GM18499 (cell line): ENCODE data around the gene OR2A2.

Source experiments
- ATAC-seq: cut with Tn5 transposase; IDR thresholded peaks from one replicate; pipeline ENCODE4 v1.9.1; 2021; ENCODE audit warnings: moderate number of reproducible peaks; ENCODE audit not compliant: insufficient read depth, unreplicated experiment

OR2A2 gene

DNA sequence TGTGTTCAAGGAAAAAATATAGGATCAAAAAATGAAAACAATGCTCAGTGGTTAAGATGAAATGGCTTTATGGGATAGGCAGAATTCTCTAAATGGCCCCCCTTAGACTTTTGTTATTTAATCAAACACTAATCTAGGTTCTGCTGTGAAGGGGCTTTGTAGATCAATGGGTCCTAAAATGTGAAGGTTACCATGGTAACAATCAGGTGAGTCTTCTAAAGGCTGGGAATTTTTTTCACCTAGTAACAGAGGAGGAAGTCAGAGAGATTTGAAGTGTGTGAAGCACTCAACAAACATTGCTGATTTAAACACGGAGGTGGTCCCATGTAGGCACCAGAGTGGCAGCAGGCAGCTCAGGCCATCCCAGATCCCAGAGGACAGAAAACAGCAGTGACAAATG, 24.7 kb downstream of the OR2A2 start:
- ATAC-seq = no peak

DNA sequence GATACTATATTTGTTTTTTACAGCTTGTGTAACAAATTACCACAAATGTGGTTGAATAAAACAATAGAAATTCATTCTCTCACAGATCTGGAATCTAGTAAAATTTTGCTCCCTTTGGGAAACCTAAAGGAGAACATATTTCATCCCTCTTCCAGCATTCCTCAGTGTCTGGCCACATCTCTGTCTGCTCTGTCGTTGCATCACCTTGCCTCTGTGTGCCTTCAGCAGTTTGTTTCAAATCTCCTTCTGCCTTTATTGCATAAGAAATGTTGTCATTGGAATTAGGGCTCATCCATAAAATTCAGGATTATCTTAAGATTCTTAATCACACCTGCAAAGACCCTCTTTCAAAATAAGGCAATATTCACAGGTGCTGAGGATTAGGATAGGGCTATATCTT, 28.1 kb downstream of the OR2A2 start:
- ATAC-seq = no peak

DNA sequence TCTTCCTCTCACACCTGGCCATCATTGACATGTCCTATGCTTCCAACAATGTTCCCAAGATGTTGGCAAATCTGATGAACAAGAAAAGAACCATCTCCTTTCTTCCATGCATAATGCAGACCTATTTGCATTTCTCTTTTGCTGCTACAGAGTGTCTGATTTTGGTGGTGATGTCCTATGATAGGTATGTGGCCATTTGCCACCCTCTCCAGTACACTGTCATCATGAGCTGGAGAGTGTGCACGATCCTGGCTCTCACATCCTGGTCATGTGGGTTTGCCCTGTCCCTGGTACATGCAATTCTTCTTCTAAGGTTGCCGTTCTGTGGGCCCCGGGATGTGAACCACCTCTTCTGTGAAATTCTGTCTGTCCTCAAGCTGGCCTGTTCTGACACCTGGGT, 32.8 kb downstream of the OR2A2 start:
- ATAC-seq = no peak

DNA sequence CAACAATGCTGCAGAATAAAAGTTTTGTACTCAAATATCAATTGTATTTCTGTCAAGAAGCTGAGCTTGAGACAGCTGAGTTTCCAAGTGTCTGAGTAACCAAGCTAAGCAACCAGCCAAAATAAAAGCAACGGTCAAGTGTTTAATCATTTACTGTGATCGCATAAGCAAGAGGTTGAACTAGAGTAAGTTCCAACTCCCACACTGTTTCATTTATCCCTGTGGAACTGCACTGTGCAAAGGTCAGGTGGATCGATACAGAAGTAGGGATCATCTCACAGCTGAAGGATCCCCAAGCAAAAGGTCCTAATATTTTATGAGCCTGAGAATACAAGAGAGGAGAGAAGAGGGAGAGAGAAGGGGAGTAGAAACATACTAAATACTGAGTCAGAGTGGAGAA, 35.0 kb downstream of the OR2A2 start:
- ATAC-seq = no peak

DNA sequence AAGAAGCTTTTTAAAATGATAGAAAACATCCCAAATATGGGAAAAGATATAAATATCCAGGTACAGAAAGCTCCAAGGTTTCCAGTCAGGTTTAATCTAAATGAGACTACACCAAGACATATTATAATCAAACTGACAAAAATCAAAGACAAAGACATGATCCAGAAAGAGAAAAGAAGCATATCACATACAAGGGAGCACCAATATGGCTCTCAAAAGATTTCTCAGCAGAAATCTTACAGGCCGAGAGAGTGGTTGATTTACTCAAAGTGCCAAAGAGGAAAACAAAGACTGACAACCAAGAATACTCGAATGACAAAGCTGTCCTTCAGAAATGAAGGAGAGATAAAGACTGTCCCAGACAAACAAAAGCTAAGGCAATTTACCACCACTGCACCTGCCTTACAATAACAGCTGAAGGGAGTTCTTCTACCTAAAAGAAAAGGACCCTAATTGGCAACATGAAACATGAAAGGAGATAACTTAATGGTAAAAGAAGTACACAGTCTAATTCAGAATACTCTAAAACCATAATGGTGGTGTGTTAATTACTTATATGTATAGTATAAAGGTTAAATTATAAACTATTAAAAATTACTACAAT, 38.9 kb downstream of the OR2A2 start:
- no peak for ATAC-seq

DNA sequence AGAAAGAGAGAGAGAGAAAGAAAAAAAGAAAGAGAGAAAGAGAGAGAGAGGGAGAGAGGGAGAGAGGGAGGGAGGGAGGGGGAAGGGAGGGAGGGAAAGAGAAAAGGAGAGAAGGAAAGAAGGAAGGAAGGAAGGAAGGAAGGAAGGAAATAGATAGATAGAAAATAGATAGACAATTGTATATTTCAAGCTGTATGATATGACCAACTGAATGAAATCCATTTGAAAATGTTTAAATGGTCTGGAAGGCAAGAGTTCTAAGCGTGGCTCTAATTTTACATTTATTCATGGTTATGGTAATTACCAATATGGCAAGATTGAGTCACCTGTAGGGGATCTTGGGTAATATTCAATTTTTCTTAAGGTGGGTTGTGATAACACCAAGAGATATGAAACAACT, 49.5 kb downstream of the OR2A2 start:
- no peak for ATAC-seq
